SH-SY5Y (cell line): Measurements from ENCODE around the gene STEAP4.

Experiments
- GATA2 ChIP-seq: IDR thresholded peaks from 2 replicates; pipeline ENCODE4 v1.6.1; 2011; ENCODE audit warnings: mild to moderate bottlenecking, low read depth, low read length
- GATA3 ChIP-seq: IDR thresholded peaks from 2 replicates; pipeline ENCODE4 v1.6.1; 2011; ENCODE audit warnings: low read depth, mild to moderate bottlenecking, low read length, moderate library complexity

- no peak for TF ChIP-seq GATA2
- no peak for TF ChIP-seq GATA3
Measured at GRCh38 chr7:88268051-88268450, 38.6 kb downstream of the STEAP4 start.
